ENCODE data around the gene LTBP1. TPM values are rescaled to one million over a fixed set of nuclear protein-coding genes. Genes with fewer than 3 reads are reported as not detected.

Gene LTBP1
- total RNA-seq, 1 experiment from 2014 or later, result 2.2 TPM

- no TSS peak for BruUV-seq (replicated peaks)
Measured at GRCh38 chr2:33336036-33336625, 389.4 kb downstream of the LTBP1 start.

GRCh38 chr2:33337385-33337960 lies 390.7 kb downstream of the LTBP1 start:
- ChIA-PET POLR2A (ENCODE audit: low non-redundant PET) (no interaction called here), CTCF (no interaction called here)
- no peaks in the 10 kb centered on the region for H3K4me1 ChIP-seq (ENCODE audit: insufficient read depth, low read length, poor library complexity, severe bottlenecking)
- TF ChIP-seq CTCF (conservative IDR thresholded peaks at IDR 0.05; ENCODE audit: low read depth, low read length), result no peak
- DNase-seq (ENCODE audit: low spot score), result no peak
- BruUV-seq (replicated peaks), result no TSS peak
- intact Hi-C loops (cut with micrococcal nuclease; ENCODE audit: unreplicated experiment), result no loop called here
- H3K36me3 ChIP-seq (ENCODE audit: insufficient read depth, low read length, poor library complexity, severe bottlenecking), result no peaks in the 10 kb centered on the region
- no peak overlapping the region for H3K27ac ChIP-seq (ENCODE audit: low read depth, low read length, poor library complexity, severe bottlenecking)
- H3K27me3 ChIP-seq (replicated peaks; ENCODE audit: insufficient read depth, low read depth, low read length, poor library complexity), result no peaks in the 10 kb centered on the region
- no peak overlapping the region for H3K4me3 ChIP-seq (ENCODE audit: low read depth, low read length, poor library complexity, severe bottlenecking)
- H3K9me3 ChIP-seq (ENCODE audit: low read depth, low read length, poor library complexity, severe bottlenecking), result no peaks in the 10 kb centered on the region

More at GRCh38 chr2:33336036-33336625, 389.4 kb downstream of the LTBP1 start:
- H3K4me3 ChIP-seq (ENCODE audit: low read depth, low read length, poor library complexity, severe bottlenecking), result no peak overlapping the region
- no peaks in the 10 kb centered on the region for H3K36me3 ChIP-seq (ENCODE audit: insufficient read depth, low read length, poor library complexity, severe bottlenecking)
- no peak for TF ChIP-seq EZH2 (IDR thresholded peaks at IDR 0.05; ENCODE audit: borderline replicate concordance, low read depth, low read length, poor library complexity, severe bottlenecking)
- no peak for TF ChIP-seq CTCF (conservative IDR thresholded peaks at IDR 0.05; ENCODE audit: low read depth, low read length)
- no peaks in the 10 kb centered on the region for H3K9me3 ChIP-seq (ENCODE audit: low read depth, low read length, poor library complexity, severe bottlenecking)
- ChIA-PET CTCF (no interaction called here), POLR2A (ENCODE audit: low non-redundant PET) (no interaction called here)
- no peak for DNase-seq (ENCODE audit: low spot score)
- no peaks in the 10 kb centered on the region for H3K4me1 ChIP-seq (ENCODE audit: insufficient read depth, low read length, poor library complexity, severe bottlenecking)
- no peak overlapping the region for H3K27ac ChIP-seq (ENCODE audit: low read depth, low read length, poor library complexity, severe bottlenecking)
- intact Hi-C loops (cut with micrococcal nuclease; ENCODE audit: unreplicated experiment), result no loop called here
- H3K27me3 ChIP-seq (replicated peaks; ENCODE audit: insufficient read depth, low read depth, low read length, poor library complexity), result no peaks in the 10 kb centered on the region

- no peak for DNase-seq (ENCODE audit: low spot score)
- Histone ChIP-seq H3K4me1 (ENCODE audit: insufficient read depth, low read length, poor library complexity, severe bottlenecking) (no peaks in the 10 kb centered on the region), H3K27me3 (replicated peaks; ENCODE audit: insufficient read depth, low read depth, low read length, poor library complexity) (no peaks in the 10 kb centered on the region), H3K4me3 (ENCODE audit: low read depth, low read length, poor library complexity, severe bottlenecking) (no peak overlapping the region), H3K36me3 (ENCODE audit: insufficient read depth, low read length, poor library complexity, severe bottlenecking) (no peaks in the 10 kb centered on the region), H3K9me3 (ENCODE audit: low read depth, low read length, poor library complexity, severe bottlenecking) (no peaks in the 10 kb centered on the region), H3K27ac (ENCODE audit: low read depth, low read length, poor library complexity, severe bottlenecking) (no peak overlapping the region)
- TF ChIP-seq EZH2 (IDR thresholded peaks at IDR 0.05; ENCODE audit: borderline replicate concordance, low read depth, low read length, poor library complexity, severe bottlenecking) (no peak), CTCF (conservative IDR thresholded peaks at IDR 0.05; ENCODE audit: low read depth, low read length) (no peak)
- intact Hi-C loops (cut with micrococcal nuclease; ENCODE audit: unreplicated experiment), result no loop called here
- no TSS peak for BruUV-seq (replicated peaks)
- CTCF ChIA-PET, result no interaction called here
- POLR2A ChIA-PET (ENCODE audit: low non-redundant PET), result no interaction called here
Measured at GRCh38 chr2:33337981-33338380, 391.2 kb downstream of the LTBP1 start.
